ENCODE measurements around the gene FKBP1A. TPM values are rescaled to one million over a fixed set of nuclear protein-coding genes. Genes with fewer than 3 reads are reported as not detected.

Gene FKBP1A
- total and polyA plus RNA-seq, 2 of the 4 experiments (the other 2 are of a cell fraction) = 120 to 528 TPM

DNA sequence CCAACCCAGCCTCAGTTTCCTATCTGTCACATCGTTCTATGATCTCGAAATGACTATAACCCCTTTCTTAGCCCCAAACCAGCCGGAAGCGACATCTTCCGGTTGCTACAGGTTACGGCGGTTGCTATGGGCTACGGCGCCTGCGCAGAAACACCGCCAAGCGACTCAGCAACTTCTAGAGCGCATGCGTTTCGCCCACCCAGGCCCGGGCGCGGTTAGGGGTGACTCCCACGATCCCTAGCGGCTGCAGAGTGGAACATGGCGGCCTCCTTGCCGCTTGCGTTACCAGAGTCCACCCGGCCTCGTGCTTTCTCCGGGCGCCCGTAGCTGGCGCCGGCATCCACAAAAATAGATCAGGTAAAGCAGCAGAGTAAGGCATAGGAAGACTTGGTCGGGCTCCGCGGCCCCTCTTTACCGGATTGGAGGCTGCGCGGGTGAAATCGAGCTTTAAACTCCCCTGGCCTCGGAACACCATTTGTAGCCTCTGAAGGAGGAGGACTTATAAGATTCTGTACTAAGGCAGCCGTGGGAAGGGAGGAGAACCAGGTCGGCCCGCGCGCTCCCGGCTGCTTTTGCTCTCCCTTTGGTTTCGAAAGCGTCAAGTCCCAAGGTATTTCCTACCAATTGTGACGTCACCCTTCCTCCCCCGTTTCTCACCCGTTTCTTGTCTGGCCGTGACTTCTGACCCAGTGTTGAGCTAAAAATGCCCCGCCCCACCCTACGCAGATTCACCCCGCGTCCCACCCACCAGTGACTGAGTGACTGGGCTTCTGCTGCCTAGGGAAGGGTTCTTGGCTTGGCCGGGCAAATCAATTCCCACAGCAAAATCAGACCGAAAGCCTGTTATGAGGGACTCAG lies 67.5 kb downstream of the FKBP1A start:
- Histone ChIP-seq H2BK20ac (ENCODE audit: low read depth, low read length) (peak overlapping the region; percentile 87), H3K4me2 (ENCODE audit: low read depth, low read length) (peak overlapping the region; percentile 95), H3K9me1 (ENCODE audit: insufficient read depth, low read length) (peaks cover 36% of the 10 kb centered on the region), H2BK120ac (ENCODE audit: low read depth, low read length) (peak overlapping the region; percentile 90), H2BK15ac (ENCODE audit: low read depth, low read length) (peak overlapping the region; percentile 100), H3K4ac (ENCODE audit: low read depth, low read length) (peak overlapping the region; percentile 98), H3K4me3 (ENCODE audit: insufficient read depth, low read depth, low read length) (peak overlapping the region; percentile 60), H4K8ac (ENCODE audit: low read depth in 2 of 2, low read length in 2 of 2) (peak overlapping the region; percentile 93 to 95), H3K36me3 (ENCODE audit: control insufficient read depth, insufficient read depth, low read length) (no peaks in the 10 kb centered on the region), H3K9me3 (ENCODE audit: control insufficient read depth, insufficient read depth, low read length) (no peaks in the 10 kb centered on the region), H4K5ac (ENCODE audit: low read depth, low read length) (peak overlapping the region; percentile 81), H2AK9ac (replicated peaks; ENCODE audit: low read depth, low read length, poor library complexity) (peak overlapping the region; percentile 98), H3K14ac (replicated peaks; ENCODE audit: low read depth, low read length) (peak overlapping the region; percentile 98), H2BK5ac (ENCODE audit: low read depth, low read length, poor library complexity, severe bottlenecking) (peak overlapping the region; percentile 99), H3K56ac (ENCODE audit: extremely low read depth, insufficient read depth, low read length) (peak overlapping the region; percentile 99), H3K23ac (ENCODE audit: low read depth, low read length) (peak overlapping the region; percentile 88), H3K27ac (ENCODE audit: insufficient read depth, low read length) (peak overlapping the region; percentile 89), H4K91ac (ENCODE audit: insufficient read depth, low read depth, low read length) (peak overlapping the region; percentile 96), H4K20me1 (ENCODE audit: insufficient read depth, low read length) (no peaks in the 10 kb centered on the region; the same call in 1 of the 2 replicates), H3K18ac (ENCODE audit: low read depth, low read length) (peak overlapping the region; percentile 84), H2AK5ac (ENCODE audit: low read depth, low read length) (peak overlapping the region; percentile 99), H2AFZ (replicated peaks; ENCODE audit: low read length, poor library complexity) (peak overlapping the region; percentile 90), H3K9ac (ENCODE audit: low read depth, low read length) (peak overlapping the region; percentile 85), H3K4me1 (ENCODE audit: control insufficient read depth, insufficient read depth, low read length) (peaks cover 34% of the 10 kb centered on the region), H3K27me3 (ENCODE audit: control insufficient read depth, insufficient read depth, low read length) (no peaks in the 10 kb centered on the region), H3K79me1 (ENCODE audit: low read depth in 1 of 2, low read length in 2 of 2) (peaks cover 23 to 69% of the 10 kb centered on the region in 2 experiments)
- ChIA-PET CTCF (interaction anchor here (1.2 kb wide), 1 partner anchor 178 kb away, joined by 3 read pairs; no protein-coding TSS in a partner anchor), POLR2A (ENCODE audit: unreplicated experiment) (interaction anchor here (1.2 kb wide), 1 partner anchor 57 kb away, joined by 3 read pairs; no protein-coding TSS in a partner anchor)
- no TSS peak for BruUV-seq (replicated peaks)
- intact Hi-C loops (cut with micrococcal nuclease) (loop anchor here (5.0 kb wide), 1 partner anchor 52 kb away; no protein-coding TSS in a partner anchor), in situ Hi-C loops (cut with MboI; ENCODE audit: low sequenced_read_pairs) (loop anchor here (25.0 kb wide), 1 partner anchor 512 kb away; no protein-coding TSS in a partner anchor), dilution Hi-C loops (cut with HindIII; ENCODE audit: low sequenced_read_pairs, unreplicated experiment) (no loop called here)
- ATAC-seq (ENCODE audit: low read depth) (peak; percentile 80), DNase-seq (peak; percentile 97)
- 1% methylated on average over 18 of the region's 56 CpGs; no CpG with 5 or more reads in 1 of the 2 experiments for WGBS, 2 experiments (ENCODE audit: extremely low coverage in 2 of 2, insufficient read length in 1 of 2)
- TF ChIP-seq, protein P1, sequence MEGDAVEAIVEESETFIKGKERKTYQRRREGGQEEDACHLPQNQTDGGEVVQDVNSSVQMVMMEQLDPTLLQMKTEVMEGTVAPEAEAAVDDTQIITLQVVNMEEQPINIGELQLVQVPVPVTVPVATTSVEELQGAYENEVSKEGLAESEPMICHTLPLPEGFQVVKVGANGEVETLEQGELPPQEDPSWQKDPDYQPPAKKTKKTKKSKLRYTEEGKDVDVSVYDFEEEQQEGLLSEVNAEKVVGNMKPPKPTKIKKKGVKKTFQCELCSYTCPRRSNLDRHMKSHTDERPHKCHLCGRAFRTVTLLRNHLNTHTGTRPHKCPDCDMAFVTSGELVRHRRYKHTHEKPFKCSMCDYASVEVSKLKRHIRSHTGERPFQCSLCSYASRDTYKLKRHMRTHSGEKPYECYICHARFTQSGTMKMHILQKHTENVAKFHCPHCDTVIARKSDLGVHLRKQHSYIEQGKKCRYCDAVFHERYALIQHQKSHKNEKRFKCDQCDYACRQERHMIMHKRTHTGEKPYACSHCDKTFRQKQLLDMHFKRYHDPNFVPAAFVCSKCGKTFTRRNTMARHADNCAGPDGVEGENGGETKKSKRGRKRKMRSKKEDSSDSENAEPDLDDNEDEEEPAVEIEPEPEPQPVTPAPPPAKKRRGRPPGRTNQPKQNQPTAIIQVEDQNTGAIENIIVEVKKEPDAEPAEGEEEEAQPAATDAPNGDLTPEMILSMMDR (conservative IDR thresholded peaks at IDR 0.05; ENCODE audit: low read depth, low read length) = no peak; the same call in 1 of the 2 replicates
- TF ChIP-seq NFE2L2 (IDR thresholded peaks at IDR 0.05; ENCODE audit: low read depth, low read length) (peak; percentile 46), CEBPB (IDR thresholded peaks at IDR 0.05; ENCODE audit: low read depth, low read length) (peak; percentile 81), RCOR1 (IDR thresholded peaks at IDR 0.05; ENCODE audit: insufficient replicate concordance, low read length) (no peak), FOS (IDR thresholded peaks at IDR 0.05; ENCODE audit: low read depth, low read length) (peak; percentile 55), POLR2A (IDR thresholded peaks at IDR 0.05; ENCODE audit: low read depth, low read length) (peak; percentile 97), CHD1 (IDR thresholded peaks at IDR 0.05; ENCODE audit: low read depth, low read length) (no peak; the same call in 1 of the 2 replicates), MAFK (IDR thresholded peaks at IDR 0.05; ENCODE audit: low read depth, low read length) (peak; percentile 43), MXI1 (IDR thresholded peaks at IDR 0.05; ENCODE audit: borderline replicate concordance, low read depth, low read length) (peak; percentile 90), BHLHE40 (IDR thresholded peaks at IDR 0.05; ENCODE audit: low read depth, low read length) (0 out of 2 replicates have a peak, but pooled peaks have one; percentile 26), RFX5 (IDR thresholded peaks at IDR 0.05; ENCODE audit: low read depth, low read length) (no peak), SMC3 (IDR thresholded peaks at IDR 0.05; ENCODE audit: low read depth, low read length) (0 out of 2 replicates have a peak, but pooled peaks have one; percentile 6), MAZ (IDR thresholded peaks at IDR 0.05; ENCODE audit: borderline replicate concordance, low read depth, low read length) (no peak)
- TF ChIP-seq, protein P2, sequence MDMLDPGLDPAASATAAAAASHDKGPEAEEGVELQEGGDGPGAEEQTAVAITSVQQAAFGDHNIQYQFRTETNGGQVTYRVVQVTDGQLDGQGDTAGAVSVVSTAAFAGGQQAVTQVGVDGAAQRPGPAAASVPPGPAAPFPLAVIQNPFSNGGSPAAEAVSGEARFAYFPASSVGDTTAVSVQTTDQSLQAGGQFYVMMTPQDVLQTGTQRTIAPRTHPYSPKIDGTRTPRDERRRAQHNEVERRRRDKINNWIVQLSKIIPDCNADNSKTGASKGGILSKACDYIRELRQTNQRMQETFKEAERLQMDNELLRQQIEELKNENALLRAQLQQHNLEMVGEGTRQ (IDR thresholded peaks at IDR 0.05; ENCODE audit: low read depth, low read length) = peak; percentile 11; the same call in 1 of the 2 replicates
